Upper lobe of left lung (tissue), 4 donors: Measurements from ENCODE around the gene ZCCHC3.

Experiments used
- POLR2A ChIP-seq, 4 donors: fragments of 450-650 bp; IDR thresholded peaks; one replicate each; pipeline ENCODE4 v1.5.1; 2016 to 2017; ENCODE audit warnings: antibody characterized with exemption in 4 of 4, mild to moderate bottlenecking in 2 of 4
- TF ChIP-seq, protein P1 (sequence below), 6 experiments: fragments of 450-650 bp in 4 of 6; fragments of 200-600 bp in 2 of 6; sonication (generic) in 2 of 6; IDR thresholded peaks; one replicate each; pipeline ENCODE4 v1.5.1; 2016 to 2019; ENCODE audit warnings: antibody characterized with exemption in 6 of 6

GRCh38 chr20:271069-271468, 26.3 kb upstream of the ZCCHC3 start:
- TF ChIP-seq, protein P1, sequence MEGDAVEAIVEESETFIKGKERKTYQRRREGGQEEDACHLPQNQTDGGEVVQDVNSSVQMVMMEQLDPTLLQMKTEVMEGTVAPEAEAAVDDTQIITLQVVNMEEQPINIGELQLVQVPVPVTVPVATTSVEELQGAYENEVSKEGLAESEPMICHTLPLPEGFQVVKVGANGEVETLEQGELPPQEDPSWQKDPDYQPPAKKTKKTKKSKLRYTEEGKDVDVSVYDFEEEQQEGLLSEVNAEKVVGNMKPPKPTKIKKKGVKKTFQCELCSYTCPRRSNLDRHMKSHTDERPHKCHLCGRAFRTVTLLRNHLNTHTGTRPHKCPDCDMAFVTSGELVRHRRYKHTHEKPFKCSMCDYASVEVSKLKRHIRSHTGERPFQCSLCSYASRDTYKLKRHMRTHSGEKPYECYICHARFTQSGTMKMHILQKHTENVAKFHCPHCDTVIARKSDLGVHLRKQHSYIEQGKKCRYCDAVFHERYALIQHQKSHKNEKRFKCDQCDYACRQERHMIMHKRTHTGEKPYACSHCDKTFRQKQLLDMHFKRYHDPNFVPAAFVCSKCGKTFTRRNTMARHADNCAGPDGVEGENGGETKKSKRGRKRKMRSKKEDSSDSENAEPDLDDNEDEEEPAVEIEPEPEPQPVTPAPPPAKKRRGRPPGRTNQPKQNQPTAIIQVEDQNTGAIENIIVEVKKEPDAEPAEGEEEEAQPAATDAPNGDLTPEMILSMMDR (IDR thresholded peaks at IDR 0.05): no peak
- TF ChIP-seq POLR2A (IDR thresholded peaks at IDR 0.05): no peak
